Right lobe of liver (tissue), 4 donors: ENCODE results near the gene ILDR2.

Source experiments
- CTCF ChIP-seq, 4 donors: fragments of 200-600 bp in 3 of 4; fragments of 450-650 bp in 1 of 4; IDR thresholded peaks; one replicate each; pipeline versions ENCODE4 v1.5.1 to v1.8.0; 2016 to 2022; ENCODE audit warnings: antibody characterized with exemption in 4 of 4, mild to moderate bottlenecking in 2 of 4
- POLR2A ChIP-seq: fragments of 450-650 bp; IDR thresholded peaks from one replicate; pipeline ENCODE4 v1.6.1; 2017; ENCODE audit warnings: antibody characterized with exemption, mild to moderate bottlenecking
- donor health status: DM: no; HTN: no; CAD: no.
- donor health status: DM: no; HTN: no; CAD: no.
- donor health status: DM: no; HTN: yes; CAD: no.

- TF ChIP-seq POLR2A (no peak), CTCF (IDR thresholded peaks at IDR 0.05) (no peak)
Observed at GRCh38 chr1:166903232-166903631, 72.1 kb downstream of the ILDR2 start.
